GM12878 (cell line): ENCODE measurements around the gene ADGRE3. TPM values are rescaled to one million over a fixed set of nuclear protein-coding genes. Genes with fewer than 3 reads are reported as not detected.
A peak's percentile ranks its signal among the peaks of the same experiment; 100 is the strongest.

ENCODE experiments used
- BCL11A ChIP-seq: IDR thresholded peaks from 2 replicates; pipeline ENCODE4 v1.6.1; 2011; ENCODE audit warnings: low read depth, low read length
- CEBPB ChIP-seq, 2 experiments: fragments of 150-350 bp in 1 of 2; IDR thresholded peaks; 2 replicates each; pipeline ENCODE4 v1.6.1; 2012 to 2014; ENCODE audit warnings: low read depth in 2 of 2, low read length in 2 of 2, borderline replicate concordance in 1 of 2, inconsistent platforms in 1 of 2
- FOS ChIP-seq: IDR thresholded peaks from 3 replicates; pipeline ENCODE4 v1.6.1; 2011; ENCODE audit warnings: borderline replicate concordance; ENCODE audit not compliant: insufficient read length; ENCODE audit errors: extremely low read depth
- GABPA ChIP-seq: IDR thresholded peaks from 2 replicates; pipeline ENCODE4 v1.6.1; 2014; ENCODE audit warnings: antibody characterized with exemption, low read depth, mild to moderate bottlenecking, inconsistent platforms
- MEF2B ChIP-seq: fragments of 450-650 bp; IDR thresholded peaks from 2 replicates; pipeline ENCODE4 v1.6.1; 2018; ENCODE audit warnings: mild to moderate bottlenecking, moderate library complexity; ENCODE audit not compliant: partially characterized antibody, poor library complexity, severe bottlenecking
- NR2F1 ChIP-seq: fragments of 450-650 bp; conservative IDR thresholded peaks from 2 replicates; pipeline ENCODE4 v1.6.1; 2017; ENCODE audit warnings: mild to moderate bottlenecking
- POLR2A ChIP-seq: IDR thresholded peaks from 2 replicates; pipeline ENCODE4 v1.6.1; 2011; ENCODE audit warnings: low read depth, mild to moderate bottlenecking, low read length
- polyA plus RNA-seq, 11 experiments: library from polyadenylated mRNA; depleted of rRNA in 4 of 11; unstranded in 6 of 11; stranded (reverse) in 5 of 11; fragments of >200 nt; fragmentation: Nextera tagmentation in 4 of 11; fragmentation: Illumina TruSeq in 1 of 11; extraction: Ambion mirVana in 4 of 11; extraction: Trizol in 1 of 11; gene quantifications; 1 replicate in 1 of 11; 2 replicates in 10 of 11; pipeline versions ENCODE4 v1.2.1 to v1.2.3, GENCODE V29; 2011 to 2016; ENCODE audit warnings: inconsistent platforms in 2 of 11, missing spikeins in 2 of 11, low read depth in 1 of 11
- total RNA-seq, 4 experiments: library from RNA; depleted of rRNA in 3 of 4; stranded (reverse); fragments of >200 nt in 3 of 4; fragmentation: Illumina TruSeq in 1 of 4; extraction: Trizol in 1 of 4; gene quantifications; 2 replicates each; pipeline versions ENCODE4 v1.2.1 to v1.2.3, GENCODE V29; 2013 to 2021
- TF ChIP-seq, protein P1 (sequence below): IDR thresholded peaks from 2 replicates; pipeline ENCODE4 v1.6.1; 2011; ENCODE audit warnings: low read depth, mild to moderate bottlenecking, low read length, moderate library complexity, borderline replicate concordance; ENCODE audit errors: extremely low read depth
- TF ChIP-seq, protein P2 (sequence below): fragments of 450-650 bp; IDR thresholded peaks from 2 replicates; pipeline ENCODE4 v1.6.1; 2017; ENCODE audit warnings: mild to moderate bottlenecking

Gene ADGRE3
- total and polyA plus RNA-seq, 10 of the 15 experiments (the other 5 are each of a cell fraction or from before 2014, with no cell fraction given): 0.04 to 0.10 (median 0.05) TPM; not detected in 6

DNA sequence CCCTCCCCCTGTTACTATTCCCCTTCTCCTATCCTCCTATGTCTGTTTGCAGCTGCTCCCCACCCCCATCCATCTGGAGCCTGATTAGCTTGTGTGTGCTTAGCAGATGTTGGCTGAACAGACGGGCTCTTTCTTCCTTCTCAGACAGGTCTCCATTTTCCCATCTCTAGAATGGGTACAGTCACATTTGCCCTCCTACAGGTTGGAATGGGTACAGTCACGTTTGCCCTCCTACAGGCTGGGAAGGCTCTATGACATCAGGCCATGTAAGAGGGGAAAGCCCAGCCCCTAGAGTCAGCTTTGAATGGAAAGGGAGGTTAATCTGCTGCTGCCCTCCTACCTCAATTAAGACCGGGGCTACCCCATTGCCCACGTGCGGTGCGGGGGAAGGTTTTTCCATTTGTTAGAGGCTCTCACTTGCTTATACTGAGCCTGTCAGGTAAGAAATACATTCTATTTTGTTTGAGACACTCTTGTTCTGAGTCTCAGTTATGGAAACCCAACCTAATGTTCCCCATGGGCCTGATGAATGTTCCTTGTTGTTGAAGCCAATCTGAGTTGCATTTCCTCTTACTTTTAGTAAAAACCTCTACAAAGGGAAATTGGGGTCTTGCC is 93.9 kb downstream of the ADGRE3 start (continued):
- no peak; a peak in 1 of 4 replicates for TF ChIP-seq CEBPB (IDR thresholded peaks at IDR 0.05; ENCODE audit: borderline replicate concordance in 1 of 2, low read depth in 2 of 2, low read length in 2 of 2)
- no peak for TF ChIP-seq FOS
- TF ChIP-seq MEF2B: peak; percentile 76
- peak; percentile 53 for TF ChIP-seq BCL11A
- no peak for TF ChIP-seq GABPA
- peak; percentile 92 for TF ChIP-seq NR2F1
- no peak for TF ChIP-seq POLR2A
- TF ChIP-seq, protein P1, sequence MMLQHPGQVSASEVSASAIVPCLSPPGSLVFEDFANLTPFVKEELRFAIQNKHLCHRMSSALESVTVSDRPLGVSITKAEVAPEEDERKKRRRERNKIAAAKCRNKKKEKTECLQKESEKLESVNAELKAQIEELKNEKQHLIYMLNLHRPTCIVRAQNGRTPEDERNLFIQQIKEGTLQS: no peak
- TF ChIP-seq, protein P2, sequence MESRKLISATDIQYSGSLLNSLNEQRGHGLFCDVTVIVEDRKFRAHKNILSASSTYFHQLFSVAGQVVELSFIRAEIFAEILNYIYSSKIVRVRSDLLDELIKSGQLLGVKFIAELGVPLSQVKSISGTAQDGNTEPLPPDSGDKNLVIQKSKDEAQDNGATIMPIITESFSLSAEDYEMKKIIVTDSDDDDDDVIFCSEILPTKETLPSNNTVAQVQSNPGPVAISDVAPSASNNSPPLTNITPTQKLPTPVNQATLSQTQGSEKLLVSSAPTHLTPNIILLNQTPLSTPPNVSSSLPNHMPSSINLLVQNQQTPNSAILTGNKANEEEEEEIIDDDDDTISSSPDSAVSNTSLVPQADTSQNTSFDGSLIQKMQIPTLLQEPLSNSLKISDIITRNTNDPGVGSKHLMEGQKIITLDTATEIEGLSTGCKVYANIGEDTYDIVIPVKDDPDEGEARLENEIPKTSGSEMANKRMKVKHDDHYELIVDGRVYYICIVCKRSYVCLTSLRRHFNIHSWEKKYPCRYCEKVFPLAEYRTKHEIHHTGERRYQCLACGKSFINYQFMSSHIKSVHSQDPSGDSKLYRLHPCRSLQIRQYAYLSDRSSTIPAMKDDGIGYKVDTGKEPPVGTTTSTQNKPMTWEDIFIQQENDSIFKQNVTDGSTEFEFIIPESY: no peak
